ENCODE data around the gene CDK12. TPM values are rescaled to one million over a fixed set of nuclear protein-coding genes. Genes with fewer than 3 reads are reported as not detected.

The CDK12 gene
- total and polyA plus RNA-seq, 2 experiments from 2014 or later: 10.2 to 41.3 TPM

GRCh38 chr17:39576187-39576586, 114.9 kb downstream of the CDK12 start:
- Histone ChIP-seq H3K4me3 (no peak overlapping the region), H3K27ac (no peak overlapping the region), H4K20me1 (ENCODE audit: insufficient read depth, poor library complexity, severe bottlenecking) (no peaks in the 10 kb centered on the region), H3K79me2 (no peaks in the 10 kb centered on the region), H3K9me3 (ENCODE audit: low read depth) (no peaks in the 10 kb centered on the region), H3K36me3 (replicated peaks; ENCODE audit: insufficient read depth, low read depth) (no peaks in the 10 kb centered on the region), H3K27me3 (peaks cover 3% of the 10 kb centered on the region), H3K4me1 (ENCODE audit: insufficient read depth) (peaks cover 4% of the 10 kb centered on the region), H2AFZ (no peak overlapping the region), H3K9me2 (replicated peaks; ENCODE audit: insufficient read depth) (no peaks in the 10 kb centered on the region), H3K4me2 (no peak overlapping the region)
- 32% methylated on average over 7 of the region's 7 CpGs for WGBS (ENCODE audit: low lambda C conversion rate, missing lambda C conversion rate)
- TF ChIP-seq EZH2phosphoT487 (IDR thresholded peaks at IDR 0.05; ENCODE audit: low read depth, severe bottlenecking, unreplicated experiment) (no peak), CTCF (IDR thresholded peaks at IDR 0.05; ENCODE audit: poor library complexity) (peak; percentile 31)
- DNase-seq (ENCODE audit: low spot score): no peak

GRCh38 chr17:39578272-39578671, 117.0 kb downstream of the CDK12 start:
- TF ChIP-seq CTCF (IDR thresholded peaks at IDR 0.05; ENCODE audit: poor library complexity) (no peak), EZH2 (IDR thresholded peaks at IDR 0.05; ENCODE audit: borderline replicate concordance) (no peak), EZH2phosphoT487 (IDR thresholded peaks at IDR 0.05; ENCODE audit: low read depth, severe bottlenecking, unreplicated experiment) (no peak)
- no peaks in the 10 kb centered on the region for H3K9me3 ChIP-seq (ENCODE audit: low read depth)
- no peaks in the 10 kb centered on the region for H3K9me2 ChIP-seq (replicated peaks; ENCODE audit: insufficient read depth)
- H3K4me1 ChIP-seq (ENCODE audit: insufficient read depth): peaks cover 4% of the 10 kb centered on the region
- H3K36me3 ChIP-seq (replicated peaks; ENCODE audit: insufficient read depth, low read depth): no peaks in the 10 kb centered on the region
- 79% methylated on average over 2 of the region's 2 CpGs for WGBS (ENCODE audit: low lambda C conversion rate, missing lambda C conversion rate)
- H3K79me2 ChIP-seq: no peaks in the 10 kb centered on the region
- H3K27ac ChIP-seq: no peak overlapping the region
- H4K20me1 ChIP-seq (ENCODE audit: insufficient read depth, poor library complexity, severe bottlenecking): no peaks in the 10 kb centered on the region
- H3K27me3 ChIP-seq: peaks cover 3% of the 10 kb centered on the region
- no peak overlapping the region for H3K4me2 ChIP-seq
- H2AFZ ChIP-seq: no peak overlapping the region
- no peak for DNase-seq (ENCODE audit: low spot score)
- no peak overlapping the region for H3K4me3 ChIP-seq

- Histone ChIP-seq H3K4me2 (no peak overlapping the region), H4K20me1 (ENCODE audit: insufficient read depth, poor library complexity, severe bottlenecking) (no peaks in the 10 kb centered on the region), H3K27ac (no peak overlapping the region), H2AFZ (no peak overlapping the region), H3K4me3 (no peak overlapping the region), H3K36me3 (replicated peaks; ENCODE audit: insufficient read depth, low read depth) (no peaks in the 10 kb centered on the region), H3K9me3 (ENCODE audit: low read depth) (no peaks in the 10 kb centered on the region), H3K79me2 (no peaks in the 10 kb centered on the region), H3K27me3 (peaks cover 3% of the 10 kb centered on the region), H3K9me2 (replicated peaks; ENCODE audit: insufficient read depth) (no peaks in the 10 kb centered on the region), H3K4me1 (ENCODE audit: insufficient read depth) (no peaks in the 10 kb centered on the region)
- TF ChIP-seq EZH2phosphoT487 (IDR thresholded peaks at IDR 0.05; ENCODE audit: low read depth, severe bottlenecking, unreplicated experiment) (no peak), CTCF (IDR thresholded peaks at IDR 0.05; ENCODE audit: poor library complexity) (no peak), EZH2 (IDR thresholded peaks at IDR 0.05; ENCODE audit: borderline replicate concordance) (no peak)
- 38% methylated on average over 7 of the region's 8 CpGs for WGBS (ENCODE audit: low lambda C conversion rate, missing lambda C conversion rate)
- no peak for DNase-seq (ENCODE audit: low spot score)
These were observed 118.2 kb downstream of the CDK12 start for GRCh38 chr17:39579318-39580081.

Data from hepatocyte (in vitro differentiated cells).